ACHN (cell line): ENCODE measurements around the gene SCO2.
"Not testable (repeated sequence)": the region's sequence is repeated elsewhere in the genome, so short reads cannot be mapped to it uniquely, and the experiment has no call there.

Experiments
- DNase-seq: peaks from one replicate; pipeline ENCODE4 v3.0.0-alpha.2; 2015
- in situ Hi-C: cut with HindIII; loops from 2 replicates; pipeline ENCODE4 v1.10.0; 2017; ENCODE audit warnings: low sequenced_read_pairs, low pct_ligation_motif_present, low pct_unique_long_range_greater_than_20kb

The SCO2 gene

GRCh38 chr22:50535113-50535512 lies 9.7 kb upstream of the SCO2 start:
- in situ Hi-C loops, result no loop called here
- DNase-seq, result no peak

DNA sequence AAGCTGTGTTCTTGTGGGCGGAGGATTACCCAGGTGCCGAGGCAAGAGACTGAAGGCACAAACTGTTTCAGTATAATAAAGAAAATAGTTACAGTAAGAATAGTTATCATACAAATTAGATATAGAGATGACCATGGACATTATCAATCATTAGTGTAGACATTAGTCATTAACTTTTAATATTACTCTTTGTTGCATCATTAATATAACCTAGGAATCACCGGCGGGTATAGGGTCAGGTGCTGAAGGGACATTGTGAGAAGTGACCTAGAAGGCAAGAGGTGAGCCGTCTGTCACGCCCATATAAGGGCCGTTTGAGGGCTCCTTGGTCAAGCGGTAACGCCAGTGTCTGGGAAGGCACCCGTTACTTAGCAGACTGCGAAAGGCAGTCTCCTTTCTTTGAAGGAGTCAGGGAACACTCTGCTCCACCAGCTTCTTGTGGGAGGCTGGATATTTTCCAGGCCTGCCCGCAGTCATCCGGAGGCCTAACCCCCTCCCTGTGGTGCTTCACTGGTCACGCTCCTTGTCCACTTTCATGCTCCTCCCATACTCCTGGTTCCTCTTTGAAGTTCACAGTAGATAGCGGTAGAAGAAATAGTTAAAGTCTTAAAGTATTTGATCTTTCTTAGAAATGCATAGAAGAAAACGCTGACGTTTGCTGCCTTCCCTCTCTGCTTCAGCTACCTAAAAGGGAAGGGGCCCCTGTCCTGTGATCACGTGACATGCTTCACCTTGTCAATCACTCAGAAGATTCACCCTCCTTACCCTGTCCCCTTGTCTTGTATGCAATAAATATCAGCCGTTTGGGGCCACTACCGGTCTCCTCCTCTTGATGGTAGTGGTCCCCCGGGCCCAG lies 8.7 kb upstream of the SCO2 start:
- in situ Hi-C loops, DNase-seq: not testable (repeated sequence)

- DNase-seq, result no peak
- in situ Hi-C loops, result no loop called here
Observed at GRCh38 chr22:50532824-50533796, 7.7 kb upstream of the SCO2 start.

- in situ Hi-C loops, result no loop called here
- peak; percentile 62 for DNase-seq
Observed at GRCh38 chr22:50531962-50532674, 6.7 kb upstream of the SCO2 start.

DNA sequence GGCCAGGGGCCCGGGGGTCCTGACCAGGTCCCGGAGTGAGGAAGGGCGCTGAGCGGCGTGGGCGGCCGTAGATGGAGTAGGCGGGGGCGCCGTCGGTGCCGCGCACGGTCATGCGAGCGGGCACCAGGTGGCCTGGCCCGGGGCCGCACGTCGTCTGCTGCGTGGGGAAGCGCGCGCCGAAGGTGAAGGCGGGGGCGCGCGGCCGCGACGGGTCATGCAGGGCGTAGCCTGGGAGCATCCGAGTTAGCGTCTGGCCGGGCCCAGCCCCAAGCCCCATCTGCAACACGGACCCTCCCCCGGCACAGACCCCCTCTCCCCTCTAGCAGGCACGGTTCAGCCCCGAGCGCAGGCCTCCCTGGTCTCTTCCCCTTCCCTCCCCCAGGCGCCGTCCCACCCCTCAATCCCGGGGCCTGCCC lies 6.2 kb upstream of the SCO2 start:
- in situ Hi-C loops, result no loop called here
- DNase-seq, result peak; percentile 36

GRCh38 chr22:50530877-50531545 lies 5.6 kb upstream of the SCO2 start:
- DNase-seq, result peak; percentile 84
- in situ Hi-C loops, result no loop called here

- no peak for DNase-seq
- in situ Hi-C loops, result no loop called here
Observed at GRCh38 chr22:50530580-50530876, 5.1 kb upstream of the SCO2 start.

- peak; percentile 68 for DNase-seq
Observed at GRCh38 chr22:50529897-50530579, 4.6 kb upstream of the SCO2 start, which contains the start of gene TYMP. Gene TYMP (minus strand): TSS chr22:50530012. CDS start chr22:50529709, 303 bp downstream.

DNA sequence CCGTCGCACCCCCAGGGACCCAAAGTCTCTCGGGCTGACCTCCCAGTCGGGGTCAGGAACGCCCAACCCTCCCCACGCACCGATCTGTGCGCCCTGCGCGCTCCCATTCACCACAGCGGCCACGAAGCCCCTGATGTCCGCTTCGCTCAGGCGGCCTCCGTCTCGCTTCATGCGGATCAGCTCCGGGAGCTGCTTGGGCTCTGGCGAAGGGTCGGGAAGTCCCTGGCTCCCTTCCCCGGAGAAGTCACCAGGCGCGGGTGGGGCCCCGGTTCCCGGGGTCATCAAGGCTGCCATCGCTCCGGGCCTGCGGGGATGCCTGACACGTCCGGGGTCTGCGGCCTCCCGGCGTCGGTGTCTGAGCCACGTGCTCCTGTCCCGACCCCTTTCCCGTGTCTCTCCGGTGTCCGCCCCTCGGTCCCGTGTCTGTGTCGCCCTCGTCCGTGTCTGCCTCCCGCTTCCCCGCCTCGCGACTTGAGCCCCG lies 4.1 kb upstream of the SCO2 start:
- no peak for DNase-seq

More at GRCh38 chr22:50529897-50530579, 4.6 kb upstream of the SCO2 start, which contains the start of gene TYMP:
- in situ Hi-C loops, result no loop called here

GRCh38 chr22:50528682-50529415 lies 3.5 kb upstream of the SCO2 start:
- no peak for DNase-seq
- in situ Hi-C loops, result no loop called here

More for the DNA sequence above, 4.1 kb upstream of the SCO2 start:
- in situ Hi-C loops, result no loop called here

- no peak for DNase-seq
- in situ Hi-C loops, result no loop called here
Observed at GRCh38 chr22:50527921-50528681, 2.7 kb upstream of the SCO2 start.

DNA sequence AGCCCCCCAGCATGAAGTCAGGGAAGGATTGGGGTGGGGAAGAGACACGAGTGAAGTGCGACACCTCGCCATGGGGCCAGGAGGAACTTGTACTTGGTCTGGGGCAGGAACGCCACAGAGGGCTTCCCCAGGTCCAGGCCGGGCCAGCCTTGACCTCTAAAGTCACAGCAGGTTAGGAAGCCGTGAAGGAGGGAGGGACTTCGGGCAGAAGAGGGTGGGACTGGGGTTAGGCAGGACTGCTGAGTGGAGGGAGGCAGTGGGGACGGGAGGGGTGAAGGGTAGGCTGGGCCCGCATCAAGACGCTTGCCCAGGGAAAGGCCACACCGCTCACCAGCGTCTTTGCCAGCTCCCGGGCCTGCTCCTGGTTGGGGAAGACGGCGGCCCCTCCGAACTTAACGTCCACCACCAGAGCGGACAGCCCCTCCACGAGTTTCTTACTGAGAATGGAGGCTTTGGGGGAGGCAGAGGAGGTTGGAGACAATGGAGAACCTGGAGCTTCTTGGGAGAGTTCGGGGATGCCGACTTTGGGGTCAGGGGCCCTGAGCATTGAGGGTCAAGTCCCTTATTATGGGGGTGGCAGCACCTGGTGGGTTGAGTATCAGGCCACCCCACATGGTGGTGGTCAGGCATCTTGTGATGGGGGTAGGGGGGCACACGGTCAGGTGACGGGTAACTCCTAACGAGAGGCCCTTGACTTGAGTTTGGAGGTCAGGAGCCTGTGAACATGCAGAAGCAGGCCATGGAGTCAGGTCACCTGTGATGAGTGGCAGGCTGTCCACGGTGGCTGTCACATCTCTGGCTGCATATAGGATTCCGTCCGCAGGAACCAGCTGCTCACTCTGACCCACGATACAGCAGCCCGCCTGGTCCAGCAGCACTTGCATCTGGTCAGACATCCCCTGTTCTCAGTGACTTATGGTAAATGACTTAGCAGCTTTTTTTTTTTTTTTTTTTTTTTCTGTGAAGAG lies 1.7 kb upstream of the SCO2 start:
- in situ Hi-C loops, result no loop called here
- DNase-seq, result peak; percentile 70

GRCh38 chr22:50526108-50526833 lies 873 bp upstream of the SCO2 start:
- peak; percentile 62 for DNase-seq
- in situ Hi-C loops, result no loop called here

DNA sequence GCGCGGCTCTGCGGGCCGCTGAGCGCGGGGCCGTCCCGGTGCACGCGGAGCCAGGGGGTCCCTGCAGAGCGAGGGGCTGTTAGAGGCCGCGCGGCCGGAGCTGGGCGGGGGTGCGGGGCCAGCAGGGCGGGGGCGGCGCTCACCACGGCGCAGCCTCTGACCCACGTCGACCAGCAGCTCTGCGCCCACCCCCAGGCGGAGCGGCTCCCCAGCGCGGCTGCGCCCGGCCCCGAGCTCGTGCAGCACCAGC lies 385 bp upstream of the SCO2 start:
- no peak for DNase-seq
- in situ Hi-C loops, result no loop called here

DNA sequence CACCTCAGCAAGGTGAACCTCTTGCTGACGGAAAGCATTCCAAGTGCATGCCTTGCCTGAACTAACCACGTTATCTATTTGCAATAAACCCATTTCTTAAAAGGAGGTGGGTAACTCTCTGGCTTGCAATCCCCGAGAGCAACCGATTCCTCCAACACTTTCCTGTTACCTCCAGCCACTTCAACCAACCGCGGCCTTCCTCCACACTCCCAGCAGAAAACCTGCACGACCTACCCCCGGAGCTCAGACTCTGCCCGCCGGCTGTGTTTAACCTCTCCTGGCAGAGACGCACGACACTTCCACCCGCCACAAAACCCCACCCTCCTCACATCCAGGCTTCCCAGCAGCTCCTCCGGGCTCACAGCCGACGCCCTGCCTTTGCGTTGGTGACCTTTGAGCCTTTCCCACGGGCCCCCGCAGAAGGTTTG lies 708 bp downstream of the SCO2 start:
- DNase-seq, result no peak
- in situ Hi-C loops, result no loop called here
